HG03025 (cell line): ENCODE measurements around the gene ITGAD.

Source experiments
- ATAC-seq: cut with Tn5 transposase; IDR thresholded peaks from one replicate; pipeline ENCODE4 v1.9.1; 2021; ENCODE audit warnings: mild to moderate bottlenecking, moderate library complexity; ENCODE audit not compliant: unreplicated experiment, low FRiP score

Gene ITGAD

GRCh38 chr16:31473264-31473984 is 80.3 kb downstream of the ITGAD start:
- ATAC-seq, result no peak

GRCh38 chr16:31474173-31474714 is 81.1 kb downstream of the ITGAD start:
- no peak for ATAC-seq

DNA sequence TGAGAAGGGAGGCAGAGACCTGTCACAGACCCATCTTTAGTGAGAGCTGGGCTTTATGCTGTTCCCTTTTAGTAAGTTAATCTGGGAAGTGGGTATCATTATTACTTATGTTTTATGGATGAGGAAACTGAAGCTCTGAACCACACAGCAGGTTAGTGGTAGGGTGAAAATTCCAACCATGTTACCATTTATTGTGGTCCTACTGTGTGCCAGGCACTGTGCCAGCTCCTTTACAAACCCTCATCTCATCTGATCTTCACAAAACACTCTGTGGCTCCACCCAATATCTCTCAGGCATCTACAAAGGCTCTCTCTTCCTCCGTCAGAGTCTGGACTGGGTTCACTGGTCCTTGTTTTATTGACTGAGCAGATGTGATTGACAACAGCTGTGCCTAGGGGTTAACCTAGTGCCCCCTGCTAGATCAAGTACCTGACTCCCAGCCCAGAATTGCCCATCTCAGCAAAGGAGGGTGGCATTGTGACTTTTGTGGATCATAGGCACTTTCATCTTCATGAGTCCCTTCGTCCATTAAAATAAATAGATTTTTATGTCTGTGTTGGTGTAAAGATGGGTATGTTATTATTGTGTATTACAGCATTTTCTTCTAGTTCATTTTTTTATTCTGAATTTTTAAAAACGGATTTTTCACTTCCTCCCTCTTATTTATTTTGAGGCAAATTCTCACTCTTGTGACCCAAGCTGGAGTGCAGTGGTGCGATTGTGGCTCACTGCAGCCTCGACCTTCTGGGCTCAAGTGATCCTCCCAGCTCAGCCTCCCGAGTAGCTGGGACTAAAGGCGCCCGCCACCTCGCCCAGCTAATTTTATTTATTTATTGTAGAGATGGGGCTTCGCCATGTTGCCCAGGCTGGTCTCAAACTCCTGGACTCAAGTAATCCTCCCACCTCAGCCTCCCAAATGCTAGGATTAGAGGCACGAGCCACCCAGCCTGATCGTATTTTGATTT is 81.9 kb downstream of the ITGAD start:
- ATAC-seq, result no peak

DNA sequence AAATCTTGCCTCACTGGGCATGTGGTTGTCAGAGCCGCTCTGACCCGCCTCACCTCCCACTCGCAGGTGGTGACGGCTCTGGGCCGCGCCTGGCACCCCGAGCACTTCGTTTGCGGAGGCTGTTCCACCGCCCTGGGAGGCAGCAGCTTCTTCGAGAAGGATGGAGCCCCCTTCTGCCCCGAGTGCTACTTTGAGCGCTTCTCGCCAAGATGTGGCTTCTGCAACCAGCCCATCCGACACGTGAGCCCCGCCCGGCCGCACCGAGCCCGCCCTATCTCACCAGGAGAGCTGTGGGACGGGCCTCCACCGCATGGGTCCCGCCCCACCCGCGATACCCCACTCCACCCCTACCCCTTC is 82.8 kb downstream of the ITGAD start:
- ATAC-seq, result no peak
